HepG2 (cell line): Measurements from ENCODE around the gene THADA.

ENCODE experiments used
- FOXA3 ChIP-seq: IDR thresholded peaks from 2 replicates; pipeline ENCODE4 v1.6.1; 2016; ENCODE audit warnings: missing genetic modification reagents, missing compliant biosample characterization
- KDM5B ChIP-seq: sonication (generic); formaldehyde crosslinking; IDR thresholded peaks from 2 replicates; pipeline ENCODE4 v1.4.0; 2020; ENCODE audit warnings: missing genetic modification reagents, mild to moderate bottlenecking, borderline replicate concordance
- POLR2AphosphoS2 ChIP-seq: IDR thresholded peaks from 2 replicates; pipeline ENCODE4 v1.6.1; 2011; ENCODE audit warnings: low read depth, low read length, improper control_type of control experiment
- POLR2AphosphoS5 ChIP-seq: IDR thresholded peaks from 2 replicates; pipeline ENCODE4 v1.6.1; 2012; ENCODE audit warnings: low read depth, low read length
- SUZ12 ChIP-seq: fragments of 150-350 bp; IDR thresholded peaks from 2 replicates; pipeline ENCODE4 v1.6.1; 2014; ENCODE audit warnings: low read depth, low read length
- TAF1 ChIP-seq: sonication (generic); formaldehyde crosslinking; IDR thresholded peaks from 2 replicates; pipeline ENCODE4 v1.4.0; 2020; ENCODE audit warnings: missing genetic modification reagents
- ZNF282 ChIP-seq: fragments of 450-650 bp; IDR thresholded peaks from 2 replicates; pipeline ENCODE4 v1.6.1; 2018; ENCODE audit not compliant: partially characterized antibody
- ZNF468 ChIP-seq: sonication (generic); formaldehyde crosslinking; IDR thresholded peaks from 2 replicates; pipeline ENCODE4 v1.8.0; 2022; ENCODE audit warnings: mild to moderate bottlenecking, moderate library complexity, missing genetic modification reagents
- ZNF549 ChIP-seq: sonication (generic); formaldehyde crosslinking; IDR thresholded peaks from 2 replicates; pipeline ENCODE4 v1.5.0; 2020; ENCODE audit warnings: missing genetic modification reagents
- TF ChIP-seq, protein P1 (sequence below): sonication (generic); formaldehyde crosslinking; IDR thresholded peaks from 2 replicates; pipeline ENCODE4 v1.5.0; 2020; ENCODE audit warnings: mild to moderate bottlenecking, missing genetic modification reagents, moderate library complexity

DNA sequence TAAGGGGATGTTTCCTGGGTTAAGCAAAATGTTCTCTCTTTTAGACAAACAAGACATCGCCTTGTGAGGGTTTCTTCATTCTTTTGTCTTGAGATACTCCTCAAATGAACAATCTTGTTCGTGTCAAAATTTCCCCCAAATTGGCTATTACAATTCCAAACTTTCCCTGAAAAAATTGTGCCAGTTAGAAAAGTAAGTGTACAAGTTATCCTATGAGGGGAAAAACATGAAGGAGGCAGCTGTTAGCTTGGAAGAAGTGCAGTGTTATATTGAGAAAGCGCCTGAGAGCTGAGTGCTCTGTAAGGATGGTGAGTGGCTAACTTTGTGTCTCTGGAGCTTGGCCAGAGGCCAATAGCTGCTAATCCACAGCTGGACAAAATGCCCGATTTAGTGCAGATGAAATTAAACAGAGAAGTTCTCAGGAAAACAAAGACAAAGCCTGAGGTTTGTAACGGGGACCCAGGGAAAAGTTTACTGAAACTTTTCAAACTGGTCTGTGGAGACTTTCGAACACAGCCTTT is 27.2 kb upstream of the THADA start:
- TF ChIP-seq SUZ12 = no peak
- no peak for TF ChIP-seq KDM5B
- TF ChIP-seq ZNF468 (CRISPR knock-in tag) = no peak
- no peak for TF ChIP-seq POLR2AphosphoS5
- TF ChIP-seq ZNF282 = no peak
- TF ChIP-seq TAF1 = no peak
- TF ChIP-seq, protein P1, sequence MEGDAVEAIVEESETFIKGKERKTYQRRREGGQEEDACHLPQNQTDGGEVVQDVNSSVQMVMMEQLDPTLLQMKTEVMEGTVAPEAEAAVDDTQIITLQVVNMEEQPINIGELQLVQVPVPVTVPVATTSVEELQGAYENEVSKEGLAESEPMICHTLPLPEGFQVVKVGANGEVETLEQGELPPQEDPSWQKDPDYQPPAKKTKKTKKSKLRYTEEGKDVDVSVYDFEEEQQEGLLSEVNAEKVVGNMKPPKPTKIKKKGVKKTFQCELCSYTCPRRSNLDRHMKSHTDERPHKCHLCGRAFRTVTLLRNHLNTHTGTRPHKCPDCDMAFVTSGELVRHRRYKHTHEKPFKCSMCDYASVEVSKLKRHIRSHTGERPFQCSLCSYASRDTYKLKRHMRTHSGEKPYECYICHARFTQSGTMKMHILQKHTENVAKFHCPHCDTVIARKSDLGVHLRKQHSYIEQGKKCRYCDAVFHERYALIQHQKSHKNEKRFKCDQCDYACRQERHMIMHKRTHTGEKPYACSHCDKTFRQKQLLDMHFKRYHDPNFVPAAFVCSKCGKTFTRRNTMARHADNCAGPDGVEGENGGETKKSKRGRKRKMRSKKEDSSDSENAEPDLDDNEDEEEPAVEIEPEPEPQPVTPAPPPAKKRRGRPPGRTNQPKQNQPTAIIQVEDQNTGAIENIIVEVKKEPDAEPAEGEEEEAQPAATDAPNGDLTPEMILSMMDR (CRISPR knock-in tag) = no peak
- TF ChIP-seq FOXA3 (CRISPR knock-in tag) = no peak
- TF ChIP-seq ZNF549 (CRISPR knock-in tag) = no peak
- TF ChIP-seq POLR2AphosphoS2 = no peak
